ENCODE results near the gene ITPR2. TPM values are rescaled to one million over a fixed set of nuclear protein-coding genes. Genes with fewer than 3 reads are reported as not detected.
A peak's percentile ranks its signal among the peaks of the same experiment; 100 is the strongest.

The ITPR2 gene
- polyA plus RNA-seq, 1 experiment: 3.4 TPM

- Histone ChIP-seq H3K9me3 (ENCODE audit: control insufficient read depth, insufficient read depth, low read length) (no peaks in the 10 kb centered on the region), H3K27me3 (ENCODE audit: control insufficient read depth, insufficient read depth, low read length) (no peaks in the 10 kb centered on the region), H3K27ac (ENCODE audit: low read depth, low read length) (no peak overlapping the region), H3K4me3 (ENCODE audit: low read depth, low read length) (no peak overlapping the region)
- ChIA-PET POLR2A (no interaction called here), CTCF (interaction anchor here (1.4 to 1.8 kb wide), 3 partner anchors 27 to 347 kb away, joined by 4 to 7 read pairs (median 4); no protein-coding TSS in a partner anchor)
- DNase-seq (ENCODE audit: low read depth, low spot score): no peak
- peak; percentile 38 for TF ChIP-seq CTCF (IDR thresholded peaks at IDR 0.05; ENCODE audit: low read depth, low read length)
Observed at GRCh38 chr12:26465419-26466097, 367.4 kb downstream of the ITPR2 start.

GRCh38 chr12:26461776-26462175 is 371.2 kb downstream of the ITPR2 start:
- Histone ChIP-seq H3K9me3 (ENCODE audit: control insufficient read depth, insufficient read depth, low read length) (no peaks in the 10 kb centered on the region), H3K27ac (ENCODE audit: low read depth, low read length) (no peak overlapping the region), H3K27me3 (ENCODE audit: control insufficient read depth, insufficient read depth, low read length) (no peaks in the 10 kb centered on the region), H3K4me3 (ENCODE audit: low read depth, low read length) (no peak overlapping the region)
- CTCF ChIA-PET: no interaction called here
- no peak for DNase-seq (ENCODE audit: low read depth, low spot score)
- POLR2A ChIA-PET: no interaction called here
- no peak for TF ChIP-seq CTCF (IDR thresholded peaks at IDR 0.05; ENCODE audit: low read depth, low read length)

- no peak for DNase-seq (ENCODE audit: low read depth, low spot score)
- ChIA-PET CTCF (no interaction called here), POLR2A (no interaction called here)
- H3K27ac ChIP-seq (ENCODE audit: low read depth, low read length): no peak overlapping the region
- H3K4me3 ChIP-seq (ENCODE audit: low read depth, low read length): no peak overlapping the region
- no peak for TF ChIP-seq CTCF (IDR thresholded peaks at IDR 0.05; ENCODE audit: low read depth, low read length)
- no peaks in the 10 kb centered on the region for H3K27me3 ChIP-seq (ENCODE audit: control insufficient read depth, insufficient read depth, low read length)
- H3K9me3 ChIP-seq (ENCODE audit: control insufficient read depth, insufficient read depth, low read length): no peaks in the 10 kb centered on the region
Observed at GRCh38 chr12:26460361-26460760, 372.6 kb downstream of the ITPR2 start.

- POLR2A ChIA-PET: no interaction called here
- no peaks in the 10 kb centered on the region for H3K9me3 ChIP-seq (ENCODE audit: control insufficient read depth, insufficient read depth, low read length)
- H3K27me3 ChIP-seq (ENCODE audit: control insufficient read depth, insufficient read depth, low read length): no peaks in the 10 kb centered on the region
- no peak overlapping the region for H3K27ac ChIP-seq (ENCODE audit: low read depth, low read length)
- no peak for TF ChIP-seq CTCF (IDR thresholded peaks at IDR 0.05; ENCODE audit: low read depth, low read length)
- H3K4me3 ChIP-seq (ENCODE audit: low read depth, low read length): no peak overlapping the region
- DNase-seq (ENCODE audit: low read depth, low spot score): no peak
- CTCF ChIA-PET: no interaction called here
Observed at GRCh38 chr12:26455936-26456574, 376.9 kb downstream of the ITPR2 start.

GRCh38 chr12:26453246-26453645 is 379.7 kb downstream of the ITPR2 start:
- no peak for DNase-seq (ENCODE audit: low read depth, low spot score)
- H3K27me3 ChIP-seq (ENCODE audit: control insufficient read depth, insufficient read depth, low read length): no peaks in the 10 kb centered on the region
- ChIA-PET POLR2A (no interaction called here), CTCF (no interaction called here)
- no peaks in the 10 kb centered on the region for H3K9me3 ChIP-seq (ENCODE audit: control insufficient read depth, insufficient read depth, low read length)
- H3K27ac ChIP-seq (ENCODE audit: low read depth, low read length): no peak overlapping the region
- TF ChIP-seq CTCF (IDR thresholded peaks at IDR 0.05; ENCODE audit: low read depth, low read length): no peak
- no peak overlapping the region for H3K4me3 ChIP-seq (ENCODE audit: low read depth, low read length)
